ENCODE data around the gene MSRB1. TPM values are rescaled to one million over a fixed set of nuclear protein-coding genes. Genes with fewer than 3 reads are reported as not detected.

The MSRB1 gene
- total and polyA plus RNA-seq, 2 of the 8 experiments (the other 6 are each of a cell fraction or from before 2014, with no cell fraction given): 28.2 to 51.4 TPM

GRCh38 chr16:1908983-1909382 lies 34.0 kb downstream of the MSRB1 start:
- H3K27ac ChIP-seq (ENCODE audit: low read depth, low read length): no peak overlapping the region
- no peak for FAIRE-seq
- peaks cover 0 to 2% (median 1%) of the 10 kb centered on the region in 4 experiments; a peak in 4 of 7 replicates for H3K27me3 ChIP-seq (replicated peaks in 1 of 4; ENCODE audit: control insufficient read depth in 3 of 4, extremely low read depth in 1 of 4, insufficient read depth in 3 of 4, low read length in 3 of 4)
- TF ChIP-seq EP300 (IDR thresholded peaks at IDR 0.05; ENCODE audit: borderline replicate concordance in 1 of 2, low read depth in 2 of 2, low read length in 2 of 2): no peak
- no peak for TF ChIP-seq CEBPB (IDR thresholded peaks at IDR 0.05; ENCODE audit: low read depth, low read length)
- no peak for TF ChIP-seq SP4 (IDR thresholded peaks at IDR 0.05; ENCODE audit: low read length)
- no peak for TF ChIP-seq TBP (IDR thresholded peaks at IDR 0.05; ENCODE audit: low read depth, low read length)

More at GRCh38 chr16:1908983-1909382, 34.0 kb downstream of the MSRB1 start:
- Histone ChIP-seq H3K4ac (replicated peaks; ENCODE audit: insufficient read length, low read depth, low read length) (no peak overlapping the region), H3K23ac (ENCODE audit: insufficient read length) (no peak overlapping the region), H3K79me1 (ENCODE audit: low read depth, low read length) (no peaks in the 10 kb centered on the region), H4K20me1 (replicated peaks in 1 of 2; ENCODE audit: control insufficient read depth in 1 of 2, insufficient read depth in 2 of 2, low read length in 2 of 2) (no peaks in the 10 kb centered on the region), H3K14ac (ENCODE audit: insufficient read length) (no peak overlapping the region), H2BK120ac (replicated peaks; ENCODE audit: low read depth, low read length) (no peak overlapping the region), H2BK12ac (ENCODE audit: low read depth, low read length) (peak overlapping the region; percentile 27; the same call in 1 of the 2 replicates), H3K9ac (replicated peaks in 1 of 4; ENCODE audit: extremely low read depth in 1 of 4, low read depth in 3 of 4, low read length in 3 of 4) (no peak overlapping the region), H4K8ac (ENCODE audit: extremely low read depth, insufficient read depth, low read length) (peak overlapping the region; percentile 71; the same call in 1 of the 2 replicates), H2BK5ac (ENCODE audit: low read depth, low read length) (peak overlapping the region; percentile 56; the same call in 1 of the 2 replicates), H2BK20ac (ENCODE audit: low read length) (no peak overlapping the region), H3K4me3 (ENCODE audit: extremely low read depth in 1 of 4, insufficient read depth in 2 of 4, low read depth in 3 of 4, low read length in 4 of 4) (no peak overlapping the region), H3K23me2 (ENCODE audit: low read depth, low read length) (no peaks in the 10 kb centered on the region), H2AFZ (ENCODE audit: low read length) (no peak overlapping the region), H3K9me3 (ENCODE audit: insufficient read depth in 2 of 2, low read depth in 1 of 2, low read length in 1 of 2) (no peaks in the 10 kb centered on the region), H3K79me2 (ENCODE audit: control insufficient read depth in 1 of 2, insufficient read depth in 2 of 2, low read length in 2 of 2) (no peaks in the 10 kb centered on the region), H3K56ac (replicated peaks; ENCODE audit: insufficient read length, low read depth, low read length) (no peak overlapping the region), H3K36me3 (ENCODE audit: control insufficient read depth in 2 of 4, insufficient read depth in 4 of 4, low read length in 3 of 4) (no peaks in the 10 kb centered on the region), H4K5ac (ENCODE audit: insufficient read length, low read depth, low read length) (no peak overlapping the region), H4K91ac (replicated peaks; ENCODE audit: insufficient read length, low read length) (no peak overlapping the region), H2AK5ac (ENCODE audit: low read depth, low read length) (no peak overlapping the region), H2BK15ac (ENCODE audit: low read length) (peak overlapping the region; percentile 61; the same call in 1 of the 2 replicates), H3K18ac (ENCODE audit: extremely low read depth, low read length) (peak overlapping the region; percentile 19; the same call in 1 of the 2 replicates), H3K4me1 (replicated peaks in 1 of 4; ENCODE audit: control insufficient read depth in 3 of 4, insufficient read depth in 4 of 4, low read length in 3 of 4) (peaks cover 0 to 21% (median 3%) of the 10 kb centered on the region in 4 experiments; a peak in 3 of 7 replicates), H3K4me2 (ENCODE audit: insufficient read depth in 1 of 2, low read depth in 2 of 2, low read length in 2 of 2) (no peak overlapping the region)
- no peak for DNase-seq (ENCODE audit: low read depth in 1 of 2, low spot score in 2 of 2)
- CTCF ChIA-PET (ENCODE audit: partially characterized antibody): interaction anchor here (0.6 to 2.7 kb wide), 9 partner anchors 9 to 616 kb away, joined by 3 to 10 read pairs (median 3); partner anchors contain the start of gene MEIOB
- POLR2A ChIA-PET (ENCODE audit: partially characterized antibody): interaction anchor here (0.9 to 3.6 kb wide), 5 partner anchors 9 to 246 kb away, joined by 3 to 17 read pairs (median 4); partner anchors contain the start of genes RPS2 and TRAF7
- 91% methylated on average over 9 of the region's 9 CpGs; no CpG with 5 or more reads in 1 of the 2 experiments for WGBS, 2 experiments (ENCODE audit: extremely low coverage in 1 of 2, insufficient coverage in 1 of 2, insufficient read length in 1 of 2, insufficient replicate concordance in 2 of 2, low coverage in 1 of 2, low lambda C conversion rate in 2 of 2, missing lambda C conversion rate in 1 of 2)

Data from H1 (cell line).